Breast epithelium (tissue), 3 donors: Measurements from ENCODE around the gene CLCN7.

ENCODE experiments used
- POLR2A ChIP-seq: fragments of 450-650 bp; IDR thresholded peaks from one replicate; pipeline ENCODE4 v1.6.1; 2016; ENCODE audit warnings: antibody characterized with exemption, mild to moderate bottlenecking, moderate library complexity
- TF ChIP-seq, protein P1 (sequence below), 3 donors: fragments of 450-650 bp; IDR thresholded peaks; one replicate each; pipeline ENCODE4 v1.5.1; 2016 to 2017; ENCODE audit warnings: antibody characterized with exemption in 3 of 3, mild to moderate bottlenecking in 3 of 3, moderate library complexity in 3 of 3

DNA sequence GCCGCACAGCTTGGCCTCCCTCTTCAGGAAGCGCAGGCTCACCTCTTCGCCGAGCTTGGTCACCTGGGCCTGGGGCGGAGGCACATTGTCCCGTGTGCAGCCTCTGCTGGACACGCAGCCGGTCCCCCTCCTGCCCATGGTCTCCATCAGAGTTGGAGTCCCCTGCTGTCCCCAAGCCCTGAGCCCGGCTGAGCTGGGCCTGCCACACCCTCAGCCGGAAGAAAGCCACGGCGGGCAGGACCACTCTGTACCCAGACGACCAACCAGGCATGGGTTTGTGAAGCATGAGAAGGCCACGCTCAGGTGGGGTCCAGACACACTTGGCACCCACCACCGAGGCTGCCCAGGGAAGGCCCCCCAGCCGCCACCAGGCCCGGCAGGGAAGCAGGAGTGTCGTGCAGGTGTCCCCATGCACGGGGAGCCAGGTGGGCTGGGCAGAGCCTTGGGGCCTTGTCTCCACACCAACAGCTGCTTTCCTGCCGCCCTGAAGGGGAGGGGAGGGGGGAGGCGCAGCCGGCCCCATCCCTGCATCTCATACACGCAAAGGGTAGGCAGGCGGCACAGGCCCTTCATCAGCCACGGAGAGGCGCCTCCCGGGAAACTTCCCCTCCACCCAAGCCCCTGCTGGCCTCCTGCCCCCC lies 35.6 kb downstream of the CLCN7 start:
- TF ChIP-seq, protein P1, sequence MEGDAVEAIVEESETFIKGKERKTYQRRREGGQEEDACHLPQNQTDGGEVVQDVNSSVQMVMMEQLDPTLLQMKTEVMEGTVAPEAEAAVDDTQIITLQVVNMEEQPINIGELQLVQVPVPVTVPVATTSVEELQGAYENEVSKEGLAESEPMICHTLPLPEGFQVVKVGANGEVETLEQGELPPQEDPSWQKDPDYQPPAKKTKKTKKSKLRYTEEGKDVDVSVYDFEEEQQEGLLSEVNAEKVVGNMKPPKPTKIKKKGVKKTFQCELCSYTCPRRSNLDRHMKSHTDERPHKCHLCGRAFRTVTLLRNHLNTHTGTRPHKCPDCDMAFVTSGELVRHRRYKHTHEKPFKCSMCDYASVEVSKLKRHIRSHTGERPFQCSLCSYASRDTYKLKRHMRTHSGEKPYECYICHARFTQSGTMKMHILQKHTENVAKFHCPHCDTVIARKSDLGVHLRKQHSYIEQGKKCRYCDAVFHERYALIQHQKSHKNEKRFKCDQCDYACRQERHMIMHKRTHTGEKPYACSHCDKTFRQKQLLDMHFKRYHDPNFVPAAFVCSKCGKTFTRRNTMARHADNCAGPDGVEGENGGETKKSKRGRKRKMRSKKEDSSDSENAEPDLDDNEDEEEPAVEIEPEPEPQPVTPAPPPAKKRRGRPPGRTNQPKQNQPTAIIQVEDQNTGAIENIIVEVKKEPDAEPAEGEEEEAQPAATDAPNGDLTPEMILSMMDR (IDR thresholded peaks at IDR 0.05) = no peak
- no peak for TF ChIP-seq POLR2A
